HepG2 (cell line): Measurements from ENCODE around the gene PLCB1.

Source experiments
- BRCA1 ChIP-seq: sonication (generic); formaldehyde crosslinking; IDR thresholded peaks from 2 replicates; pipeline ENCODE4 v1.4.0; 2020; ENCODE audit warnings: missing genetic modification reagents
- HNRNPLL ChIP-seq: fragments of 200-400 bp; formaldehyde crosslinking; IDR thresholded peaks from 2 replicates; pipeline ENCODE4 v1.6.1; 2017; ENCODE audit warnings: mild to moderate bottlenecking, low read depth, low read length; ENCODE audit not compliant: poor library complexity, severe bottlenecking
- ISX ChIP-seq: sonication (generic); formaldehyde crosslinking; conservative IDR thresholded peaks from 2 replicates; pipeline ENCODE4 v1.5.0; 2020; ENCODE audit warnings: missing genetic modification reagents
- KDM2A ChIP-seq: sonication (generic); formaldehyde crosslinking; IDR thresholded peaks from 2 replicates; pipeline ENCODE4 v1.4.0; 2020; ENCODE audit warnings: low read depth, missing genetic modification reagents, borderline replicate concordance
- MTA1 ChIP-seq: sonication (generic); formaldehyde crosslinking; IDR thresholded peaks from 2 replicates; pipeline ENCODE4 v1.4.0; 2020; ENCODE audit warnings: missing genetic modification reagents, mild to moderate bottlenecking, borderline replicate concordance
- SOX5 ChIP-seq: IDR thresholded peaks from 2 replicates; pipeline ENCODE4 v1.6.1; 2016; ENCODE audit warnings: borderline replicate concordance
- TARDBP ChIP-seq: sonication (generic); formaldehyde crosslinking; IDR thresholded peaks from 2 replicates; pipeline ENCODE4 v1.8.0; 2022; ENCODE audit warnings: mild to moderate bottlenecking, missing genetic modification reagents
- ZNF24 ChIP-seq: fragments of 450-650 bp; IDR thresholded peaks from 2 replicates; pipeline ENCODE4 v1.6.1; 2017; ENCODE audit warnings: antibody characterized with exemption, mild to moderate bottlenecking
- ZNF737 ChIP-seq: sonication (generic); formaldehyde crosslinking; IDR thresholded peaks from 2 replicates; pipeline ENCODE4 v1.5.0; 2020; ENCODE audit warnings: missing genetic modification reagents, mild to moderate bottlenecking, borderline replicate concordance
- TF ChIP-seq, protein P1 (sequence below): sonication (generic); formaldehyde crosslinking; IDR thresholded peaks from 2 replicates; pipeline ENCODE4 v1.5.0; 2020; ENCODE audit warnings: mild to moderate bottlenecking, missing genetic modification reagents, moderate library complexity
- TF ChIP-seq, protein P2 (sequence below): IDR thresholded peaks from 2 replicates; pipeline ENCODE4 v1.6.1; 2016; ENCODE audit warnings: low read depth, missing genetic modification reagents, missing compliant biosample characterization

GRCh38 chr20:8891039-8891438 is 759.0 kb downstream of the PLCB1 start:
- TF ChIP-seq KDM2A (CRISPR knock-in tag) (no peak), ISX (CRISPR knock-in tag) (no peak), MTA1 (CRISPR knock-in tag) (no peak), SOX5 (CRISPR knock-in tag) (no peak), HNRNPLL (no peak), ZNF24 (no peak), BRCA1 (CRISPR knock-in tag) (no peak), TARDBP (no peak), ZNF737 (CRISPR knock-in tag) (no peak)
- TF ChIP-seq, protein P1, sequence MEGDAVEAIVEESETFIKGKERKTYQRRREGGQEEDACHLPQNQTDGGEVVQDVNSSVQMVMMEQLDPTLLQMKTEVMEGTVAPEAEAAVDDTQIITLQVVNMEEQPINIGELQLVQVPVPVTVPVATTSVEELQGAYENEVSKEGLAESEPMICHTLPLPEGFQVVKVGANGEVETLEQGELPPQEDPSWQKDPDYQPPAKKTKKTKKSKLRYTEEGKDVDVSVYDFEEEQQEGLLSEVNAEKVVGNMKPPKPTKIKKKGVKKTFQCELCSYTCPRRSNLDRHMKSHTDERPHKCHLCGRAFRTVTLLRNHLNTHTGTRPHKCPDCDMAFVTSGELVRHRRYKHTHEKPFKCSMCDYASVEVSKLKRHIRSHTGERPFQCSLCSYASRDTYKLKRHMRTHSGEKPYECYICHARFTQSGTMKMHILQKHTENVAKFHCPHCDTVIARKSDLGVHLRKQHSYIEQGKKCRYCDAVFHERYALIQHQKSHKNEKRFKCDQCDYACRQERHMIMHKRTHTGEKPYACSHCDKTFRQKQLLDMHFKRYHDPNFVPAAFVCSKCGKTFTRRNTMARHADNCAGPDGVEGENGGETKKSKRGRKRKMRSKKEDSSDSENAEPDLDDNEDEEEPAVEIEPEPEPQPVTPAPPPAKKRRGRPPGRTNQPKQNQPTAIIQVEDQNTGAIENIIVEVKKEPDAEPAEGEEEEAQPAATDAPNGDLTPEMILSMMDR (CRISPR knock-in tag), result no peak
- TF ChIP-seq, protein P2, sequence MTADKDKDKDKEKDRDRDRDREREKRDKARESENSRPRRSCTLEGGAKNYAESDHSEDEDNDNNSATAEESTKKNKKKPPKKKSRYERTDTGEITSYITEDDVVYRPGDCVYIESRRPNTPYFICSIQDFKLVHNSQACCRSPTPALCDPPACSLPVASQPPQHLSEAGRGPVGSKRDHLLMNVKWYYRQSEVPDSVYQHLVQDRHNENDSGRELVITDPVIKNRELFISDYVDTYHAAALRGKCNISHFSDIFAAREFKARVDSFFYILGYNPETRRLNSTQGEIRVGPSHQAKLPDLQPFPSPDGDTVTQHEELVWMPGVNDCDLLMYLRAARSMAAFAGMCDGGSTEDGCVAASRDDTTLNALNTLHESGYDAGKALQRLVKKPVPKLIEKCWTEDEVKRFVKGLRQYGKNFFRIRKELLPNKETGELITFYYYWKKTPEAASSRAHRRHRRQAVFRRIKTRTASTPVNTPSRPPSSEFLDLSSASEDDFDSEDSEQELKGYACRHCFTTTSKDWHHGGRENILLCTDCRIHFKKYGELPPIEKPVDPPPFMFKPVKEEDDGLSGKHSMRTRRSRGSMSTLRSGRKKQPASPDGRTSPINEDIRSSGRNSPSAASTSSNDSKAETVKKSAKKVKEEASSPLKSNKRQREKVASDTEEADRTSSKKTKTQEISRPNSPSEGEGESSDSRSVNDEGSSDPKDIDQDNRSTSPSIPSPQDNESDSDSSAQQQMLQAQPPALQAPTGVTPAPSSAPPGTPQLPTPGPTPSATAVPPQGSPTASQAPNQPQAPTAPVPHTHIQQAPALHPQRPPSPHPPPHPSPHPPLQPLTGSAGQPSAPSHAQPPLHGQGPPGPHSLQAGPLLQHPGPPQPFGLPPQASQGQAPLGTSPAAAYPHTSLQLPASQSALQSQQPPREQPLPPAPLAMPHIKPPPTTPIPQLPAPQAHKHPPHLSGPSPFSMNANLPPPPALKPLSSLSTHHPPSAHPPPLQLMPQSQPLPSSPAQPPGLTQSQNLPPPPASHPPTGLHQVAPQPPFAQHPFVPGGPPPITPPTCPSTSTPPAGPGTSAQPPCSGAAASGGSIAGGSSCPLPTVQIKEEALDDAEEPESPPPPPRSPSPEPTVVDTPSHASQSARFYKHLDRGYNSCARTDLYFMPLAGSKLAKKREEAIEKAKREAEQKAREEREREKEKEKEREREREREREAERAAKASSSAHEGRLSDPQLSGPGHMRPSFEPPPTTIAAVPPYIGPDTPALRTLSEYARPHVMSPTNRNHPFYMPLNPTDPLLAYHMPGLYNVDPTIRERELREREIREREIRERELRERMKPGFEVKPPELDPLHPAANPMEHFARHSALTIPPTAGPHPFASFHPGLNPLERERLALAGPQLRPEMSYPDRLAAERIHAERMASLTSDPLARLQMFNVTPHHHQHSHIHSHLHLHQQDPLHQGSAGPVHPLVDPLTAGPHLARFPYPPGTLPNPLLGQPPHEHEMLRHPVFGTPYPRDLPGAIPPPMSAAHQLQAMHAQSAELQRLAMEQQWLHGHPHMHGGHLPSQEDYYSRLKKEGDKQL (CRISPR knock-in tag), result no peak
